Mucosa of descending colon (tissue), 3 donors: ENCODE data around the gene PCSK4. TPM values are rescaled to one million over a fixed set of nuclear protein-coding genes. Genes with fewer than 3 reads are reported as not detected.
"Not testable (repeated sequence)": the region's sequence is repeated elsewhere in the genome, so short reads cannot be mapped to it uniquely, and the experiment has no call there.

Source experiments
- ATAC-seq: fragments of 200-7000 bp; cut with Tn5 transposase; one replicate; pipeline ENCODE4 v1.9.1; 2020; ENCODE audit warnings: mild to moderate bottlenecking, moderate library complexity
- DNase-seq, 3 donors: peaks; one replicate each; pipeline ENCODE4 v3.0.0-alpha.2; 2020
- H3K36me3 ChIP-seq: fragments of 200-600 bp; one replicate; pipeline ENCODE4 v1.8.0; 2021; ENCODE audit warnings: low read depth, mild to moderate bottlenecking
- H3K4me1 ChIP-seq: fragments of 200-600 bp; one replicate; pipeline ENCODE4 v1.8.0; 2021; ENCODE audit warnings: low read depth, mild to moderate bottlenecking
- H3K4me3 ChIP-seq: fragments of 200-600 bp; one replicate; pipeline ENCODE4 v1.8.0; 2021; ENCODE audit warnings: mild to moderate bottlenecking
- H3K9me3 ChIP-seq: fragments of 200-600 bp; one replicate; pipeline ENCODE4 v1.8.0; 2021; ENCODE audit warnings: mild to moderate bottlenecking
- CTCF ChIP-seq: fragments of 200-600 bp; IDR thresholded peaks from one replicate; pipeline ENCODE4 v1.8.0; 2022; ENCODE audit warnings: antibody characterized with exemption, mild to moderate bottlenecking
- intact Hi-C, 2 donors: fragments of 100-400 bp; cut with DNase I in 1 of 2; cut with micrococcal nuclease in 1 of 2; formaldehyde crosslinking; loops; one replicate each; pipeline versions ENCODE4 v1.11.0 to v1.11.1; 2022; cut with DNase I, micrococcal nuclease
- total RNA-seq, 3 donors: library from RNA; stranded (reverse); fragmentation: NEBNext Ultra II Directional in 2 of 3; extraction: Animal tissue kit (Norgen Biotek cat#: 25700) in 2 of 3; gene quantifications; one replicate each; pipeline versions ENCODE4 v1.2.1 to v1.2.4, GENCODE V29; 2021 to 2023
- donor health status: DM: no; HTN: no; CAD: no; lungs with moderate emphysema.
- donor health status: DM: no; HTN: no; CAD: no.
- donor health status: DM: no; HTN: yes; CAD: no.

Gene PCSK4
- total RNA-seq, 3 donors from 2014 or later = 3.3 to 7.5 (median 4.9) TPM

- ATAC-seq (no peak), DNase-seq (no peak)
- intact Hi-C loops = no loop called here
- H3K36me3 ChIP-seq = no peaks in the 10 kb centered on the region
- no peaks in the 10 kb centered on the region for H3K9me3 ChIP-seq
- H3K4me1 ChIP-seq = no peaks in the 10 kb centered on the region
- no peak for TF ChIP-seq CTCF
- H3K4me3 ChIP-seq = no peak within 1 kb of the TSS
Measured at GRCh38 chr19:1523412-1524286, 33.5 kb upstream of the PCSK4 start, which contains the start of gene PLK5. Gene PLK5, plus strand, starts transcription at chr19:1524077. Its CDS starts 2,920 bp downstream, at chr19:1526997.

GRCh38 chr19:1522838-1523237 is 32.7 kb upstream of the PCSK4 start:
- no peak for TF ChIP-seq CTCF
- Histone ChIP-seq H3K36me3 (no peaks in the 10 kb centered on the region), H3K4me1 (no peaks in the 10 kb centered on the region), H3K9me3 (no peaks in the 10 kb centered on the region), H3K4me3 (no peak overlapping the region)
- no peak for DNase-seq
- ATAC-seq = no peak
- intact Hi-C loops = no loop called here

- ATAC-seq (no peak), DNase-seq (no peak)
- H3K9me3 ChIP-seq = no peaks in the 10 kb centered on the region
- no peaks in the 10 kb centered on the region for H3K4me1 ChIP-seq
- no peaks in the 10 kb centered on the region for H3K36me3 ChIP-seq
- TF ChIP-seq CTCF = no peak
- intact Hi-C loops = no loop called here
- H3K4me3 ChIP-seq = no peak overlapping the region
Measured at GRCh38 chr19:1522061-1522460, 31.9 kb upstream of the PCSK4 start.

GRCh38 chr19:1521636-1522035 is 31.5 kb upstream of the PCSK4 start:
- no peak for DNase-seq
- Histone ChIP-seq H3K4me1 (no peaks in the 10 kb centered on the region), H3K4me3 (no peak overlapping the region), H3K9me3 (no peaks in the 10 kb centered on the region), H3K36me3 (no peaks in the 10 kb centered on the region)
- intact Hi-C loops = no loop called here
- no peak for ATAC-seq
- no peak for TF ChIP-seq CTCF

- TF ChIP-seq CTCF = no peak
- ATAC-seq = no peak
- no peaks in the 10 kb centered on the region for H3K4me1 ChIP-seq
Measured at GRCh38 chr19:1520203-1520780, 30.1 kb upstream of the PCSK4 start.

GRCh38 chr19:1519802-1520201 is 29.7 kb upstream of the PCSK4 start:
- H3K9me3 ChIP-seq, DNase-seq, intact Hi-C loops, ATAC-seq, H3K4me3 ChIP-seq, H3K4me1 ChIP-seq, H3K36me3 ChIP-seq: not testable (repeated sequence)

More at GRCh38 chr19:1520203-1520780, 30.1 kb upstream of the PCSK4 start:
- intact Hi-C loops = no loop called here
- Histone ChIP-seq H3K36me3 (no peaks in the 10 kb centered on the region), H3K4me3 (no peak overlapping the region), H3K9me3 (no peaks in the 10 kb centered on the region)
- no peak for DNase-seq
